ENCODE data around the gene SPTY2D1. TPM values are rescaled to one million over a fixed set of nuclear protein-coding genes. Genes with fewer than 3 reads are reported as not detected.

SPTY2D1 gene
- total RNA-seq, 2 donors from 2014 or later, result 10.1 to 15.2 TPM

DNA sequence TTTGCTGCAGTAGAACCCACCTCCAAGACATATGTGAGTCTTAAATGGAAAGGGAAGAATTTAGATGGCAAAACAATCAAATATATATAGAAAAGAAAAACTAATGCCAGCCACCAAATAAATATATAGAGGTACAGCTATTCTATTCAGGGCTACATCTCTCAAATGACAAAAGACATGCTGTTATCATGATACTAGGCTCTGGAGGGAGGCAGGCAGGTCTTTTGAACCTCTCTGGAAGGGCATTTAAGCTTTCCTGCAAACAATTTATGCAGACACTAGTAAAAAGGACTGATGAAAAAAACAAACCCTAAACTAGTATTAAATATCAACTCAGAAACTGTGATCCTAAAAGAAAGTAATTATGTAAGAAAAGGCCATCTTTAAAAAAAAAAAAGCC lies 70.0 kb downstream of the SPTY2D1 start:
- intact Hi-C loops (cut with DNase I), result no loop called here
- Histone ChIP-seq H3K9me3 (no peaks in the 10 kb centered on the region), H3K4me1 (no peaks in the 10 kb centered on the region), H3K27me3 (no peaks in the 10 kb centered on the region), H3K4me3 (no peak overlapping the region), H3K36me3 (replicated peaks in 1 of 2; ENCODE audit: insufficient read depth in 1 of 2, low read depth in 2 of 2) (peaks cover 0 to 4% of the 10 kb centered on the region in 2 donors), H3K27ac (no peak overlapping the region)
- ATAC-seq (no peak), DNase-seq (no peak)
- TF ChIP-seq POLR2A (IDR thresholded peaks at IDR 0.05), result no peak
- TF ChIP-seq, protein P1, sequence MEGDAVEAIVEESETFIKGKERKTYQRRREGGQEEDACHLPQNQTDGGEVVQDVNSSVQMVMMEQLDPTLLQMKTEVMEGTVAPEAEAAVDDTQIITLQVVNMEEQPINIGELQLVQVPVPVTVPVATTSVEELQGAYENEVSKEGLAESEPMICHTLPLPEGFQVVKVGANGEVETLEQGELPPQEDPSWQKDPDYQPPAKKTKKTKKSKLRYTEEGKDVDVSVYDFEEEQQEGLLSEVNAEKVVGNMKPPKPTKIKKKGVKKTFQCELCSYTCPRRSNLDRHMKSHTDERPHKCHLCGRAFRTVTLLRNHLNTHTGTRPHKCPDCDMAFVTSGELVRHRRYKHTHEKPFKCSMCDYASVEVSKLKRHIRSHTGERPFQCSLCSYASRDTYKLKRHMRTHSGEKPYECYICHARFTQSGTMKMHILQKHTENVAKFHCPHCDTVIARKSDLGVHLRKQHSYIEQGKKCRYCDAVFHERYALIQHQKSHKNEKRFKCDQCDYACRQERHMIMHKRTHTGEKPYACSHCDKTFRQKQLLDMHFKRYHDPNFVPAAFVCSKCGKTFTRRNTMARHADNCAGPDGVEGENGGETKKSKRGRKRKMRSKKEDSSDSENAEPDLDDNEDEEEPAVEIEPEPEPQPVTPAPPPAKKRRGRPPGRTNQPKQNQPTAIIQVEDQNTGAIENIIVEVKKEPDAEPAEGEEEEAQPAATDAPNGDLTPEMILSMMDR (IDR thresholded peaks at IDR 0.05), result no peak

GRCh38 chr11:18563090-18563730 lies 70.9 kb downstream of the SPTY2D1 start:
- H3K36me3 ChIP-seq (replicated peaks in 1 of 2; ENCODE audit: insufficient read depth in 1 of 2, low read depth in 2 of 2), result peaks cover 0 to 4% of the 10 kb centered on the region in 2 donors
- TF ChIP-seq, protein P1 (IDR thresholded peaks at IDR 0.05), result no peak
- no peak for TF ChIP-seq POLR2A (IDR thresholded peaks at IDR 0.05)

More at GRCh38 chr11:18563090-18563730, 70.9 kb downstream of the SPTY2D1 start:
- 81 to 83% methylated on average over 2 of the region's 2 CpGs for WGBS, 2 donors
- intact Hi-C loops (cut with DNase I), result no loop called here
- Histone ChIP-seq H3K4me3 (no peak overlapping the region), H3K27ac (no peak overlapping the region), H3K27me3 (no peaks in the 10 kb centered on the region), H3K9me3 (no peaks in the 10 kb centered on the region), H3K4me1 (no peaks in the 10 kb centered on the region)
- DNase-seq (no peak), ATAC-seq (no peak)

Other genes with a start within 250 kb of the SPTY2D1 start
- 100 to 1,000 TPM in 1 of 2 donors, 10 to 100 TPM in 1; 94.6 to 147 TPM for gene LDHA, start 239.8 kb downstream of the SPTY2D1 start, total RNA-seq
- gene LDHC, start 222.0 kb downstream of the SPTY2D1 start, total RNA-seq, result not detected
- not detected for gene LDHAL6A, start 178.5 kb downstream of the SPTY2D1 start, total RNA-seq
- gene TSG101, start 107.4 kb downstream of the SPTY2D1 start, total RNA-seq, result 10 to 100 TPM; 36.8 to 50.8 TPM
- gene UEVLD, start 45.6 kb downstream of the SPTY2D1 start, total RNA-seq, result 1 to 10 TPM; 5.6 to 8.8 TPM
- gene MISFA, start 34.6 kb downstream of the SPTY2D1 start, total RNA-seq, result not detected
- gene TMEM86A, start 64.4 kb upstream of the SPTY2D1 start, total RNA-seq, result 1 to 10 TPM; 4.7 to 5.6 TPM
- gene IGSF22, start 91.8 kb upstream of the SPTY2D1 start, total RNA-seq, result not detected
- gene PTPN5, start 157.5 kb upstream of the SPTY2D1 start, total RNA-seq, result under 1 TPM in 1 of 2 donors, not detected in 1; 0.26 TPM

All from body of pancreas (tissue), 4 donors.